Measurements from ENCODE around the gene SYTL1.
A peak's percentile ranks its signal among the peaks of the same experiment; 100 is the strongest.

Gene SYTL1

DNA sequence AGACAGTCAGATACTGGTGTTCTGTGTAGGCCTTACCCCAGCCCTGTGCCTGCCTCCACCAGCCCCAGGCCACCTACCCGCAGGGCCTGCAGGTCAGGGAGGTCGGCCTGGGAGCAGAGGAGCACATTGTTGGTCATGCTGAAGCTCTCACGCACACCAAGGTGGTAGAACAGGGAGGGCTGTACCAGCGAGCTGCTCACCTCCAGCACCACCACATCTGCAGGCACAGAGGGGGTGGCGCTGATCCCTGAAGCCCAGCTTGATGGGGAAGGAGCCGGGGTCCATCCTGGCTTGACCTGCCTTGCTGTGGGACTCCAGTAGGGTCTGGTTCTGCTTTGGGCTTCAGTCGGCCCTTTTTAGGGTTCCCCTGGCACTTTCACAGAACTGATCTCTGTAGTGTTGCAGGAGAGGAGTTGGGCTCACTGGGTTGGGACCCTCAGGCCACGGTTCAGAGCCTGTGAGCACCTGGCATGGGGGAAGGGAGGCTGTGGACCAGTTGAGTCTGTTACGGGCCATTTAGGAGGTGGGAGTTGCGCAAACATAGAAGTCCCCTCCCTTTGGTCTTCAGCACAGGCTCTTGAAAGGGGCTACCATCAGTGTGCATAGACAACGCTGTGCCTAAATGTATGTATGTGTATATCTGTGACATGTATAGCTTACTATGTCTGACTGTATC lies 23.0 kb downstream of the SYTL1 start:
- peak; percentile 55 to 59 for ATAC-seq

DNA sequence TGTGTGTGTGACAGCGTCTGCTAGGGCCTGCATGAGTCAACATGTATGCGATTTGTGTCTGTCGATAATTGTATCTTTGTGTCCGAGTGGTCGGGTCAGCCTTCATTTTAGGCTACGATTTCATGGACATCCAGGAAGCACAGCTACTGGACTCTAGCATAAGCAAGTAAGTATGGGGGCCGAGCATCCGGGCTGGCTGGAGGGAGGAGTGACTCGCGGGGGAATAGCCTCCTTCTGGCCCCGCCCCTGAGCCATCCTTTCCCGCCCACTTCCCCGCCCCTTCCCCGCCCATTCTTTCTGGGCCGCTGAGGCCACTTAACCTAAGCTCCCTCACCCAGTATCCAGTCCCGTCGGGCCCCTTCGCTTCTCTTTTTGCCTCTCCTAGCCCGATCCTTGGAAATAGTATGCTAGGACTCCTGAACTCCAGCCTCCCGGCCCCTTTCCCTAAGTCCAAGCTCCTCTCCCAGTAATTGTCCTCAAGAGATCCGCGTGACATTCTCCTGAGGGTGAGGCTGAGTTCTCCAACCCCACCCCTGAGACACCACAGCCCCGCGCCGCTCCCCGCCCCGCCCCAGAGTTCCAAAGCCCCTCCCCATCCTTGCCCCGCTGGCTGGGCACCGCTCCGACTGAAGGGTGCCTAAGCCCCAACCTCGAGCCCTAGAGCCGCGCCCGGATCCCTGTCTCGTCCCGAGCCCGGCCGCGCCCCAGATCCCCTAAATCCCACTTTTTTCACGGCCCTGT lies 23.7 kb downstream of the SYTL1 start:
- ATAC-seq, result peak; percentile 62 to 65

DNA sequence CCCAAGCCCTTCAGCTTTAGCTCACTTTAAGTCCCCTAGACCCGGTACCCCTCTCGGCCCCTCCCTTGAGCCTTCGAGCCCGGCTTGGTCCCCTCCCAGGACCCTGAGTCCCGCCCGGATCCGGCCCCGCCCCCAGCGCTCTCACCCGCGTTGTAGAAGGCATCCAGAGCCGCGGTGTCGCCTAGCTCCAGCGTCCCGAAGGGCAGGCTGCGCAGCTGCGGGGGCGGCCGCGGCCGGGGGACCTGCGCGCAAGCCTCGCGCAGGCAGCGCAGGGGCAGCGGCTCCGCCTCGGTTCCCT lies 24.2 kb downstream of the SYTL1 start:
- peak; percentile 64 to 66 for ATAC-seq

DNA sequence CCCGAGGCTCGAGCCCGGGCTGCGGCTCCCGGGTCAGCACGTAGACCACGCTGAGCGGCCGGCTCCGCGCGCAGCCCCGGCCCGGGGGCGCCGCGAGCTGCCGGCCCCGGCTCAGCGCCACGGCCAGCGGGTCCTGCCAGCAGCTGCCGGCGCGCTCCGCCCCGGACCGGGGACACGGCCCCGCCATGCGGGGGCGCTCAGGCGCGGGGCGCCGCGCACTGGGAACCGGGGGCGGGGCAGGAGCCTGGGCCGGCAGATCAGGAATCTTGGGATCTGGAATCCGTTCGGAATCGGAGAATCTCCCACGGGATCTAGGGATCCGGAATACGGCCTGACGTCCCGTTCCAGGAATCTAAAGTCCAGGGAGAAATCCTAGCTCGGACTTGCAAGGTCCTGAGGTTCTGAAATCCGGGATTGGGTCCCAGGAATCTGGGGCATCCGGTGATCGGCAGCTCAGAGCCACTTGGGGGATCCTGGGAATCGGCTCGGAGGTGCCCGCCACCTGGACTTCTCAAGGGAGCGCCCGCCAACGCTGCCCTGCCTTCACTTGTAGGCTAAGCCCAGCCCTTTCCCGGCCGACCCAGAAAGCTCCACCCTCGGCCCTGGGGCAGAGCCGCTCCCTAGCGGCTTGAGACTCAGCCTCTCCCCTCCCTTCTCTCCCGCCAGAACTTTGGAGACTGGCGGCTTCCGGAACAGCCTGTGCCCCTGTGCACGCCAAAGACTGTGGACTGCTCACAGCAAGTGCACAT lies 24.8 kb downstream of the SYTL1 start, which contains the start of gene MAP3K6:
Gene MAP3K6 (minus strand): TSS at position 551 of the 749 bp plus-strand sequence. CDS start 364 bp downstream, at position 187.
- peak; percentile 18 to 44 for ATAC-seq

DNA sequence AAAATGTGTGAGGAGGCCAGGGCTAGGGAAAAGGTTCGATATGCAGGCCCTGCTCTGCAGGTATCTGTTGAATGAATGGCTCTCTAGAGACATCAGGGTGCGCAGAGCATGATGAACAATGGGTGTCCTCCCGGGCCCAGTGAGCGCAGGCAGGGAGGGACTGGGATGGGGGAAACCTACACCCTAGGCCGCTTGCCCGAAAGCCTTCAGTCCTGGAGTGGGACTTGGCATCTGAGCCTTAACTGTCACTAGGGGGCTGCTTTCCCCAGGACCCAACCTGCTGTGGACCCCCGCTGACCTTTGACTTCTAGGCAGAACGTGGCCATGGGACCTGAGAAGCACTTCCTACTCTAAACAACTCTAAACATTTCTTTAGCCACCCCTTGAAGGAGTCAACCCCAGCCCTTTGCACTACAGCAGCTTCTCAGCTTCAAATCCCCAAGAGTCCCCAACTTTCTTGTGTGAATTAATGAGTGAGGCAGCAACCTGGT lies 25.4 kb downstream of the SYTL1 start:
- no peak for ATAC-seq

DNA sequence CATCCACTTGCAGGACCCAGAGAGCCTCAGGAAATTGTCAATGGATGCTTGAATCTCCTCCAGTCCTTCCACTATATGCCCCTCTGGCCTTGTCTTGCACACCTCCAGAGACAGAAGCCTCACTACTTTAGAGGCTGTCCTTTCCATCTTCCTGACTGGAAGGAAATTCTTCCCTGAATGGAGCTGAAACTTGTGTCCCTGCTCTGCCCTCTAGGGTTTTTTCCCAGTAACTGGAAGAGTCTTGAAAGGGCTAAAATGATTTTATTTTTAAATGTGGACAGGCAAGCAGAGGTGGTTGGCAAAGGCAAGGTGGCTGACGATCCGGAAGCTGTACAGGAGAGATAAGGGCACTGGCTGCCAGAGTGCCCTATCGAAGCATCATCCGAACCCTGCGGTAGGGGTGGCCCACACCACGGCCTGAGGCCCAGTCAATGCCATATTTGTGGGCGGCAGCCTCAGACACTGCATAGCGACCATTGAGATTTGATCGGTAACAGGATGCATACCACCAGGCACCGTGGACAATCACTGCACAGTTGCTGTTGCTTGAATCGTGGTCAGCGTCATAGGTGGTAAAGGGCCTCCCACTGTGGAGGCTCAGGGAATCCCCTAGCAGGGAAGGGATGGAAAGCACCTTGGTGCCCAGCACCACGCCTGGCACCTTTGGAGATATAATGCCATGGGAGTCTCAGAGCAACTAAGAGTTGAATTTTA lies 27.2 kb downstream of the SYTL1 start:
- ATAC-seq, result no peak

DNA sequence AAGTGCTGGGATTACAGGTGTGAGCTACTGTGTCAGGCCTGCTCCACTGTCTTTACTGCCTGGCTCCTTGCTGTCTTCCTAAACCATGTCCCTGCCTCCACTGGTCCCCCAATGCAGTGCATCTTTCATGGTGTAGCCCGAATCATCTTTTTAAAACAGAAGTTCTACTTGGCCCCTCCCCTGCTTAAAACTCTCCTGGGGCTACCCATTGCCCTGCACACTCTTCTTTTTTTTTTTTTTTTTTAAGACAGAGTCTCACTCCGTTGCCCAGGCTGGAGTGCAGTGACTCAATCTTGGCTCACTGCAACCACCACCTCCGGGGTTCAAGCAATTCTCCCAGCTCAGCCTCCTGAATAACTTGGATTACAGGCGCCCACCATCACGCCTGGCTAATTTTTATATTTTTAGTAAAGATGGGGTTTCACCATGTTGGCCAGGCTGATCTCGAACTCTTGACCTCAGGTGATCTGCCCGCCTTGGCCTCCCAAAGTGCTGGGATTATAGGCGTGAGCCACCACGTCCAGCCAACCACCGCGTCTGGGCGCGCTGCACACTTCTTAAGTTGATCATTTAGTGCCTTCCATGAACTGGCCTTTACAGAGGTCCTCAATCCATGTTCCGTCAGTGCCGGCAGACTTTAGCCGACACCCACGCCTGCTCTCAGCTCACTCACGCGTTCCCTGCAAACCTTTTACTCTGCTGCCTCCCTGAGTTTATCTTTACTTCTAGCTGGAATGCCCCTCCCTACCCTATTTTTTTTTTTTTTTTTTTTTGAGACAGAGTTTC lies 30.4 kb downstream of the SYTL1 start:
- no peak for ATAC-seq

DNA sequence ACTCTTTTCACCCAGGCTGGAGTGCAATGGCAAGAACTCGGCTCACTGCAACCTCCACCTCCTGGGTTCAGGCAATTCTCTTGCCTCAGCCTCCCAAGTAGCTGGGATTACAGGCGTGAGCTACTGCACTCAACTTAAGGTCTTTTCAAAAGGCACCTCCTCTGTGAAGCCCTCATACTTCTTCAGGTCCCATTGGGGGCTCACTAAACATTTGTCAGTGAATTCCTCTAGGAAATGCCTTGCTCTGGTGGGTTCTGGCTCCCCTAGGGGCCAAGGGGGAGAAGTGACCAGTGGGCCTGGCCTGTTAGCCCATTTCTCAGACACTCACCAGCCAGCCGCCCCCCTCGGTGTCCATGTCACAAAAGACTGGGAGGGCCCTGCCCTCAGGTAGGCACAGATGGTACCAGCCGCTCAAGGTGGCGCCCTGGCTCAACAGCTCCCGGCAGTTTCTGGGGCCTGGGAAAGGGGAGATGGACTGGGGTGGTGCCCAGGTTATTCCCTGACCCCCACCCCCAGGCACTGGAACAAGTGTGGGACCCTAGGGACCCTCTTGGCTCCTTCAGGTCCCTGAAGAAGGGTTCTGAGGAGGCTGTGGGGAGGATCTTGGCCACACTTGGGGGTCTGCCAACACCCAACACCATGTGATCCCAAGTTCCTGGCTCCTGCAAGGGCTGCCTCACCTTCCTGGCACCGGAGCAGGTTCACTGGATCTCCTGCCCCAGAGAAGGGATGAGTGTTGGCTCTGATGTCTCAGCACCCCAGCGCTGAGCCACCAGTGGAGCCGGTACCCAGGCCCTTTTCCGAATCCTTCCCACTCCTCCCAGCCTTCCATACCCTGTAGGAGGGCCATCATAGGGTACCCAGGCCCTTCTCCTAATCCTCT lies 31.2 kb downstream of the SYTL1 start:
- no peak for ATAC-seq

DNA sequence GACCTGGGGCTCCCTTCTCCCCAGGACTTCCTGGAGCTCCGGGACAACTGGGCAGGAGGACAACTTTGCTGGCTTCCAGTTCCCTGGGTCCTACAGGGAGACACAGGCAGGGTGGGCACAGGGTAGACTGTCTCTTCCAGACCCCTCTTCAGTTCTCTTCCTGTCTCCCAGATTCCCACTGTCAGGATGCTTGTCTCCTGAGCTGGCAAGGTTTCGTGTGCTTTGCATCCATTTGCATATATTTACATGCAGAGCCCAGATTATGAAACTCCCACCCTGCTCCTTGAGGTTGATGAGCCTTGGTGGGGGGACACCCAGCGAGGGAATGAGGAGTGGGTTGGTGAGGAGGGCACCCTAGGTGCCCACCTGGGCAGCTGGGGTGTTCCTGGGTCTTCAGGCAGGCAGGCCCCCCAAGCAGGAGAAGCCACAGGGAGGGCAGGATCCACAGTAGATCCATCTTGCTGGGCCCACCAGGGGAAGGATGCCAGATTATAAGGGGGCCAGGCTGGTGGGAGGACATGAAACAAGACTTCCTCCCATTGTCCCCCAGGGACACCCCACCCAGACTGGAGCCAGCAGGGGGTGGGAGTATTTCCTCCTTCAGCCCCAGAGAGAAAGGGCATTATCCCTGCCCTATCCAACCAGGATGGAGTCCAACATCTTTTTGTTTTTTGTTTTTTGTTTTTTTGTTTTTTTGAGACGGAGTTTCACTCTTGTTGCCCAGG lies 32.7 kb downstream of the SYTL1 start, which contains the start of gene FCN3:
Gene FCN3 (minus strand): TSS at position 463 of the 725 bp plus-strand sequence. CDS start 6 bp downstream, at position 457.
- ATAC-seq, result no peak

DNA sequence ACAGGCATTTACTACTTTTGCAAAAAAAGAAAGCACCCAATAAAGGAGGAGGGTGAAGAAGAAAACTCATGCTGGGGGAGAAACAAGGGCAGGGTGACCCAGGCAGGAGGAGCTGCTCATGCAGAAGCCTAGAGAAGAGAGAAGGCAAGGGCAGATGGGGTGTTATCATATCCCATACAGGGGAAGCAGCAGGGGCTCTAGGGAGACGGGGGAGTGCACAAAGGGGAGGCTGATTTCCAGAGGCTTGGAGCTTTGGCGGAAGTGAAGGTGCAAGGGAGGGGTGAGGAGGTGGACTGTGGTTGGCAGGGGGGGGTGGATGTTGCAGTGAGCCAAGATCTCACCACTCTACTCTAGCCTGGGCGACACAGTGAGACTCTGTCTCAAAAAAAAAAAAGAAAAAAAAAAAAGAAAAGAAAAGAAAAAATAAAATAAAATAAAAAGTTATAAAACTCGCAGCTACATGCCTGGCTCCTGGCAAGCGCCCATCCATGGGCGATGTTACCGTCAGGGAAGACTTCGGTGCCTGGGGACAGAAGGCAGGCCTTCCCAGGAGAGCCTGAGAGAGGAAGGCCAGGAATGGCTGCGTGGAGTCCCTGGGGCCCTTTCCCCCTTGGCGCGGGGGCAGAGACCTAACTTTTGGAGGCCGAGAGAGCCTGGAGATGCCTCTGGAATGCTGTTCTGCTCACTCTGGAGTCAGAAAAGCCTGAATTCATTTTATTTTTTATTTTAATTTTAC lies 36.1 kb downstream of the SYTL1 start:
- ATAC-seq, result no peak

DNA sequence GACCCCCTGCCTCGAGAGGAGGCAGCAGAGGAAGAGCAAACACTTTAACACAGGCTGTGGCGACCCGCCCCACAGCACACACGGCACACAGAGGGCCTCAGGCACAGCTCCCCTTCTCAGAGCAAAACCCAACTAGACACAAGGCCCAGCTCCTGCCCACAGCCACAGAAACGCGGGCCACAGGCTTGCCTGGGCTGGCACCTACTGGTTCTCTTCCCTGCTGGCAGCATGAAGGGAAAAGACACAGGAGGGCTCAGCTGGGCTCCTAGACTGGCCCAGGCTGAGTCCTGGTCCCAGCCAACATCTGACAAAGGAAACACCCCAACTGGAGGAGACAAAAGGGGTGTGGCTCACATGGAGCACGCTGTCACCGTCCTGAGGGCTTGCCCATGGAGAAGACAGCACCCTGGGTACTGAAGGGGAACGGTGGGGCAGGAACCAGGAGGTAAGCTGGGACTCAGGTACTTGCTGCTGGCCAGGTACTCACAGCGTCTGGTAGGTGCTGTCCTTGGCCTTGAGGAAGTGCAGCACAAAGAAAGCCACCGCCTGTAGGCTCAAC lies 37.8 kb downstream of the SYTL1 start:
- ATAC-seq, result no peak

DNA sequence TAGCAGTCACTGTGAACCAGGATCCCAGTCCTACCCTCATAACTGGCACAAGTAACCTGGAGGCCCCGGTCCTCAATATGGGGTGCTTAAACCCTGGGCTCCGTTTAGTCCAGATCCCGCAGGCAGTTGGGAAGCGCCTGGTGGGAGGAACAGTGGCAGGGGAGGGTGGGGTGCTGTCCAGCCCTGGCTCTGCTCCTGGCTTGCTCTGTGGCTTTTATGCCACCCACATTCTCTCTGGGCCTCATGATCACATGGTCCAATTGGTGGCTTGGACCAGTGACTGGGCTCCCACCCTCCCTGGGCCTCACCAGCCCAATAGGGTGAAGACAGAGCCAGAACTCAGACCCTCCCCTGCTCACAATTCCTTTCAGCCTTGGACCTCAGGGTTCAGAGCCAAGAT lies 38.4 kb downstream of the SYTL1 start:
- ATAC-seq, result no peak

DNA sequence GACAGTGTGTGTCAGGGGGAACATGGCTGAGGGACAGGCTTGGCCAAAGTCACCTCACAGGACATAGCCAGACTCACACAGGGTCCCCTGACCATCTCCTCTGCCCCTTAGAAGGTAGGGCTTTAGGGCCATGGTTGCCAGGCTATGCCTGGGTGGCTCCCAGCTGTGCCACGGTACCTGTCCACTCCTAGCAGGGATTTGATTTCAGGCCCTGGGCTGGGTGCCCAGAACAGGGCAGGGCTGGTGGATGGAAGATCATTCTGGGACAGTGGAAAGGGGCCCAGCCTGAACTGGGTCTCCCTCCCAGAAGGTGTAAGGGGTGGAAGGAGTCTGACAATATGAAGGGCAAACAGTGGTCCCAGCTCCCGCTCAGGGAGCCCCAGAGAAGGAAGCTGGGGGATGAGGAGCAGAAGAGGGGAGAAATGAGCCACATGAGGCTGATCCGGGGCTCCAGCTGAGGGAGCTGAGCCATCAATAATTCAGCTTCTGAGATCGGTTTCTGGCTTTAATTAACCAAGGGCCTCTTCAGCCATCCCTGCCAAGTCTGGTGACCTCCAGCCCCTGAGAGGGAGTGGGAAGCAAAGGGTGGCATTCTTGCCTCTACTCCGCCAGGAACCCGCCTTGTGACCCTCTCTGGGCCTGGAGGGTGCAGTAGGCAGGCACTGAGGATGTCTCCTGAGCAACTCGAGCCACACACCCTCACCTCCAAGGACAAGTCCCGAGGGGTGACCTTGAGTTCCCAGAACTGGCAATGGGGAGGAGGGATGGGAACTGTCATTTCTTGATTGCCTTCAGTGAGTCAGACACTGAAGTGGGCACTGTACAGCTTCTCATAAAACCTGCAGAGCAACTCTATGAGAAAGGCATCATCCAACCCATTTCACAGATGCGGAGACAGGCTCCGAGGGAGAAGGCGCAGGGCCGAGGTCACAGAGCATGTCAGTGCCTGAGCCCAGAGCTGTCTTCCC lies 39.2 kb downstream of the SYTL1 start:
- no peak for ATAC-seq

DNA sequence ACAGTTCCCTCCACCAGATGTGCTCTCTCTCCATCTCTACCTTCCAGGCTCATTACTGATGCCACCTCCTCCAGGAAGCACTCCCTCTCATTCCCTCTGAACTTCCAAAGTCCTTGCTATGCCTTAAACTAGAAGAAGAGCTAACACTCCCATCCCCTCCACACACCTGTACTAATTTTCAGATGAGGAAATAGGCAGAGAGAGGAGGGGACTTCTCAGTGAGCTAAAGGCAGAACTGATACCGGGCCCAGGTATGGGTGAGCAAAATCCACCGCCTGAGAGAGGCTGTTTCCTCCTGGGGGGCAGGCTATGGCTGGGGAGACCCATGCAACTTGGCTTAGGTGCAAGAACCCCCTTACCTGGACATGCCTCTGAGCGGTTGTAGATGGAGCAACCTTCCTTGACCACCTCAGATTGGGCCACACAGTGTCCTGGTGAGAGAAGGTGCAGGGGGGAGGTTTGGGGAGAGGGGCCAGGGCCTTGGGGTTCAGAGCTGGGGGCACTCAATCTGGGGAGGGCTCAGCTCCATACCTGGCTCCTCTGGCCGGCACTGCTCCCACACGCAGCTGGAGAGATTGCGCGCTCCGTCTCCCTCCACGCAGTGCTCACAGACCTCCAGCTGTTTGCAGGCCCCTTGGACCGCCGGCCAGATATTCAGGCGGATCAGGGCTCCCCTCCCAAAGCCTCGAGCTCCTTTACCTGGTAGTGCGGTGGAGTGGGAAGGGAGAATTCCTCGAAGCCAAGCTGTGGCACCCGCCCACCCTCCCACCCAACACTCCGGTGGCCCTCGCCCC lies 40.3 kb downstream of the SYTL1 start:
- no peak for ATAC-seq

DNA sequence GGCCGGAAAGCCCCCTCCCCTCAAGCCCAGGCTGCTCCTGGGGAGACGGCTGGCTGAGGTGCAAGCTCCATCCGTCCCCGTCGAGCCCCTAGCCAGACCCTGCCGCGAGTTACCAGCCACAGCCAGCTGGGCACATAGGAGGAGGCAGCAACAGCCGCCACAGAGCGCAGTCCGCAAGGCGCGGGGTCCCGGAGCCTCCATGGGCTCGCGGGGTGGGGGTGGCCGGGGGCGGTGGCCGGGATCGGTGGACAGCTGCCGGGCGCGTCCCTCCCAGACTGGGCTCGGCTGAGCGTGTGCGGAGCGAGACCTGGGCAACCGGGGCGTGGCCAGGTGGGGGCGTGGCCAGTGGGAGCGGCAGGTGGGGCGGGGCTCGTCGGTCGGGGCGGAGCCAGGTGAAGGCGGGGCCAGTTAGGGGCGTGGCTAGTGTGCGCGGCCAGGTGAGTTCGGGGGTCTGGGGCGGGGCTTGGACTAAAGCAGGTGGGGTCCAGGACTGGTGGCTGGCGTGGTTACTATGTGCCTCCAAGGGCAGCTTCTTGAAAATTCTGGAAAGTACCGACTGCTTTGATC lies 41.3 kb downstream of the SYTL1 start, which contains the start of gene CD164L2:
Gene CD164L2 (minus strand): TSS at position 295 of the 567 bp plus-strand sequence. CDS start 94 bp downstream, at position 201.
- peak in 1 of 2 donors; percentile 38 for ATAC-seq

DNA sequence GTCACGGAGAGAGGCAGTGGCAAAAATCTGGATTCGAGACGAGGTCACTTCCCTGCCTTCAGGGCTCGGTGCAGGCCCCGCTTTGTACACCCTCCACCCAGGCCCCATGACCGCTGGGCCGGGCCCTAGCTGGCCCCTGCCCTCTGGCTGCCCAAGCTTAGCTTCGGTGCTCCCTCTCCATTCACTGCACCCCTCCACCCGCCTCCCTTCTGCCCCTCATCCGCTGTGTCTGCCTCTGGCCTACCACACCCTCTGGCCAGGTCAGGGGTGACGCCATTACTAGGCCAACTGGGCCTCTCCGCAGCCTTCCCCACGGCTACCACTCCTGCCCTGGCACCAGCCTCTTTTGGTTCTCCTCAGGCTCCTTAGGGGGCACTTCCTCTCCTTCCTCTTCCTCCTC lies 41.8 kb downstream of the SYTL1 start:
- no peak for ATAC-seq

Measured in activated CD4-positive, CD25-positive, alpha-beta regulatory T cell treated with anti-CD3 and anti-CD28 coated beads, Interleukin-2, amount 50 U/mL, for 24 hours (primary cell).